ENCODE measurements around the gene PRM3. TPM values are rescaled to one million over a fixed set of nuclear protein-coding genes. Genes with fewer than 3 reads are reported as not detected.
A peak's percentile ranks its signal among the peaks of the same experiment; 100 is the strongest.

The PRM3 gene
- total and polyA plus RNA-seq, 8 donors: not detected

GRCh38 chr16:11239644-11240632 lies 33.5 kb downstream of the PRM3 start:
- Histone ChIP-seq H3K9me3 (no peaks in the 10 kb centered on the region), H3K4me1 (peaks cover 0 to 3% (median 0%) of the 10 kb centered on the region in 3 donors), H3K36me3 (no peaks in the 10 kb centered on the region), H3K27ac (no peak overlapping the region), H3K27me3 (no peaks in the 10 kb centered on the region), H3K4me3 (no peak overlapping the region)
- WGBS, 2 donors: 80 to 82% methylated on average over 10 of the region's 10 CpGs
- intact Hi-C loops (cut with DNase I): no loop called here
- DNase-seq (no peak), ATAC-seq (no peak), FAIRE-seq (no peak)
- TF ChIP-seq CTCF (IDR thresholded peaks at IDR 0.05): no peak

DNA sequence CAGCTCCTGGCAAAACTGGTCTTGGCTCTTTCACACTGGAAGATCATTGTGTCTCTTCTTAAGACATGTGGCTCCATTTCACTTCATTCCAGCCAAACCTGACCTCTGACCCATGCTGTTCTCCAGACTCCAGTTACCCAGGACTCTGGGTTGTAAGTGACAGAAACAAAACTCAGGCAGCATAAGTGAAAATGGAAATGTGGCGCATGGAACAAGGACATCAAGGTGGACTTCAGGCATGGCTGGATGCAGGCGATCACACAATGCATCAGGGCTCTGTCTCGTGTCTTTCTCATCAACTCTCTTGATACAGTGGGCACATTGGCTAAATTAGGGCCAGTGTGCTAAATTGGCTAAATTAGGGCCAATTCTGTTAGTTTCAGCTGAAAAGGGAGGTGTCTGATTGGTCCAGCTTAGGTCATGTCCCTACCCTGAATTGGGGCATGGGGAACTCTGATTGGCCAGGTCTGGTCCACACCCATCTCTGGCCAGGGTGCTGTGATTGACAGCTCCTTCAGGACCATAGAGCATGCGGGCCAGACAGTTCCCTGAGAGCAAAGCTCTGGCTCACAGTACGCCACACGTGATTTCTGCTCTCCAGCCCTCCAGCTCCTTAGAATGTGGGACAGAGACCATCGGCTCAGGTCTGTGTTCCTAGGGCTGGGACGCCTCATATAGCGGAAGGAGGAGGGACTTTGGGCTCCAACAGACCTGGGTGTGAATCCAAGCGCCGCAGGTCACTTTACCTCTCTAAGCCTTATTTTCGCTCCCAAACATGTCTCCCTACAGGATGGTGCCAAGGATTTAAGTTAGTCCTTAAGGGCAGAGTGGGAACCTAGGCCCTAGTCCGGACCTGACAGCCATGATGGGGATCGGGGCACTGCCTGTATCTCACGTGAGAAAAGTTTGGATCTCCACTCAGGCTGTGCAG lies 34.9 kb downstream of the PRM3 start:
- no peak overlapping the region for H3K27ac ChIP-seq
- H3K27me3 ChIP-seq: no peaks in the 10 kb centered on the region
- H3K36me3 ChIP-seq: no peaks in the 10 kb centered on the region
- H3K9me3 ChIP-seq: no peaks in the 10 kb centered on the region
- peaks cover 0 to 3% (median 0%) of the 10 kb centered on the region in 3 donors for H3K4me1 ChIP-seq
- ATAC-seq (no peak), DNase-seq (no peak), FAIRE-seq (no peak)
- no peak overlapping the region for H3K4me3 ChIP-seq
- 92 to 93% methylated on average over 15 of the region's 15 CpGs for WGBS, 2 donors
- no peak for TF ChIP-seq CTCF (IDR thresholded peaks at IDR 0.05)
- intact Hi-C loops (cut with DNase I): no loop called here

- H3K4me1 ChIP-seq: peaks cover 0 to 3% (median 0%) of the 10 kb centered on the region in 3 donors
- intact Hi-C loops (cut with DNase I): no loop called here
- no peaks in the 10 kb centered on the region for H3K9me3 ChIP-seq
- no peak overlapping the region for H3K4me3 ChIP-seq
- no peaks in the 10 kb centered on the region for H3K27me3 ChIP-seq
- H3K27ac ChIP-seq: no peak overlapping the region
- DNase-seq (no peak), FAIRE-seq (no peak), ATAC-seq (no peak)
- 74 to 85% methylated on average over 10 of the region's 10 CpGs for WGBS, 2 donors
- H3K36me3 ChIP-seq: no peaks in the 10 kb centered on the region
- TF ChIP-seq CTCF (IDR thresholded peaks at IDR 0.05): no peak
Measured at GRCh38 chr16:11236461-11237254, 36.8 kb downstream of the PRM3 start.

DNA sequence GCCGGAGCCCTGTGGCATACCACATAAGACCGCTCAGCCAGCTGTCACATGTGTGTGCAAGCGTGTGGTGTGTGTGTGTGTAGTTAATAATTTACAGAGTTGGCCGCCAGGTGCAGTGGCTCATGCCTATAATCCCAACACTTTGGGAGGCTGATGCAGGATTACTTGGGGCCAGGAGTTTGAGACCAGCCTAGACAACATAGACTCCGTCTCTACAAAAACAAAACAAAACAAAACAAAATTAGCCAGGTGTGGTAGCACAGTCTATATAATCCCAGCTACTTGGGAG lies 37.8 kb downstream of the PRM3 start:
- no peak for FAIRE-seq
- no peak overlapping the region for H3K27ac ChIP-seq
- H3K4me3 ChIP-seq: no peak overlapping the region
- no peaks in the 10 kb centered on the region for H3K36me3 ChIP-seq
- 19 to 22% methylated on average over 5 of the region's 5 CpGs for WGBS, 2 donors
- peak in 4 of 6 donors; percentile 48 to 67 (median 58) for DNase-seq
- peak; percentile 91 to 95 (median 94) for ATAC-seq
- no peaks in the 10 kb centered on the region for H3K27me3 ChIP-seq
- intact Hi-C loops (cut with DNase I): no loop called here
- no peaks in the 10 kb centered on the region for H3K9me3 ChIP-seq
- peaks cover 0 to 3% (median 0%) of the 10 kb centered on the region in 3 donors for H3K4me1 ChIP-seq
- TF ChIP-seq CTCF (IDR thresholded peaks at IDR 0.05): no peak

All from pancreas (tissue), 10 donors.